HEK293T (cell line): ENCODE results near the gene PROK1.

Source experiments
- ARNT ChIP-seq: fragments of 450-650 bp; IDR thresholded peaks from 2 replicates; pipeline ENCODE4 v1.6.1; 2017; ENCODE audit warnings: mild to moderate bottlenecking
- CTBP1 ChIP-seq: fragments of 450-650 bp; IDR thresholded peaks from 2 replicates; pipeline ENCODE4 v1.6.1; 2016; ENCODE audit warnings: borderline replicate concordance
- ELF4 ChIP-seq: fragments of 450-650 bp; IDR thresholded peaks from 2 replicates; pipeline ENCODE4 v1.6.1; 2017; ENCODE audit warnings: antibody characterized with exemption
- FOXA1 ChIP-seq: fragments of 450-650 bp; IDR thresholded peaks from 2 replicates; pipeline ENCODE4 v1.6.1; 2016; ENCODE audit warnings: mild to moderate bottlenecking
- FOXK2 ChIP-seq: fragments of 450-650 bp; IDR thresholded peaks from 2 replicates; pipeline ENCODE4 v1.6.1; 2016; ENCODE audit warnings: mild to moderate bottlenecking
- FOXM1 ChIP-seq: fragments of 450-650 bp; IDR thresholded peaks from 2 replicates; pipeline ENCODE4 v1.6.1; 2017; ENCODE audit warnings: mild to moderate bottlenecking, borderline replicate concordance
- HDGF ChIP-seq: fragments of 450-650 bp; IDR thresholded peaks from 2 replicates; pipeline ENCODE4 v1.6.1; 2017; ENCODE audit warnings: antibody characterized with exemption, borderline replicate concordance
- L3MBTL2 ChIP-seq: fragments of 450-650 bp; conservative IDR thresholded peaks from 2 replicates; pipeline ENCODE4 v1.6.1; 2016; ENCODE audit warnings: mild to moderate bottlenecking
- LEF1 ChIP-seq: fragments of 450-650 bp; IDR thresholded peaks from 2 replicates; pipeline ENCODE4 v1.6.1; 2017; ENCODE audit warnings: mild to moderate bottlenecking, borderline replicate concordance
- SP1 ChIP-seq: fragments of 450-650 bp; IDR thresholded peaks from 2 replicates; pipeline ENCODE4 v1.6.1; 2017
- SUZ12 ChIP-seq: fragments of 450-650 bp; IDR thresholded peaks from 2 replicates; pipeline ENCODE4 v1.6.1; 2016; ENCODE audit warnings: mild to moderate bottlenecking
- TARDBP ChIP-seq: fragments of 450-650 bp; IDR thresholded peaks from 2 replicates; pipeline ENCODE4 v1.6.1; 2016
- ZNF384 ChIP-seq: fragments of 450-650 bp; IDR thresholded peaks from 2 replicates; pipeline ENCODE4 v1.6.1; 2016
- TF ChIP-seq, protein P1 (sequence below): fragments of 450-650 bp; IDR thresholded peaks from 2 replicates; pipeline ENCODE4 v1.6.1; 2016

DNA sequence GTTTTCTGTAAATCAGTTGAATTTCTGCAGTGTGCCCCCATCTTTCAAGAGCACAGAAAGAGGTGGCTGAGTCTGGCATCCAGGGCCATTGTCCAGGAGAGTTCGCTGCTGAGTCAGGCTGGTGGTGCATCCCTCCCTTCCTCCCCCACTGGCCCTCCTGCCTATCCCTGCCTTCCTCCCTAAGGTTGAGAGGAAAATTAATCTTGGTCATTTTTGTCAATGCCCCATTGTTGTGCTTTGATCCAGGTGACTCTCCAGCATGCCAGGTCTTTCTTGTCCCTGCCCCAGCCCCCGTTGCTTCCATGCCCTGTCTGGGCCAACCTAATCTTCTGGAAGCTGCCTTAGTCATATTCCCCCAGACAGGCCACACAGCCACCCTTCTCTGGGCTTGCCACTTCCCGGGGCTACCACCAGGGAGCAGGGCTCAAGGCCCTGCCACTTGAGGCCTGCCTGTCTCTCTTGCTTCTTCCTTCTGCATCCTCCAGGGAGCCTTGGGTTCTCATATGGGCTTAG, 26.6 kb downstream of the PROK1 start:
- no peak for TF ChIP-seq FOXM1
- TF ChIP-seq ELF4: no peak
- no peak for TF ChIP-seq FOXK2
- no peak for TF ChIP-seq SUZ12
- TF ChIP-seq CTBP1: no peak
- no peak for TF ChIP-seq LEF1
- no peak for TF ChIP-seq SP1
- no peak for TF ChIP-seq L3MBTL2
- TF ChIP-seq ARNT: no peak
- TF ChIP-seq, protein P1, sequence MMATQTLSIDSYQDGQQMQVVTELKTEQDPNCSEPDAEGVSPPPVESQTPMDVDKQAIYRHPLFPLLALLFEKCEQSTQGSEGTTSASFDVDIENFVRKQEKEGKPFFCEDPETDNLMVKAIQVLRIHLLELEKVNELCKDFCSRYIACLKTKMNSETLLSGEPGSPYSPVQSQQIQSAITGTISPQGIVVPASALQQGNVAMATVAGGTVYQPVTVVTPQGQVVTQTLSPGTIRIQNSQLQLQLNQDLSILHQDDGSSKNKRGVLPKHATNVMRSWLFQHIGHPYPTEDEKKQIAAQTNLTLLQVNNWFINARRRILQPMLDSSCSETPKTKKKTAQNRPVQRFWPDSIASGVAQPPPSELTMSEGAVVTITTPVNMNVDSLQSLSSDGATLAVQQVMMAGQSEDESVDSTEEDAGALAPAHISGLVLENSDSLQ: no peak
- no peak for TF ChIP-seq FOXA1
- no peak for TF ChIP-seq TARDBP
- TF ChIP-seq HDGF: no peak
- TF ChIP-seq ZNF384: no peak
